Measurements from ENCODE around the gene MAMLD1.
A peak's percentile ranks its signal among the peaks of the same experiment; 100 is the strongest.

Gene MAMLD1

GRCh38 chrX:150355913-150356312 is 7.2 kb upstream of the MAMLD1 start:
- DNase-seq: no peak

- DNase-seq: no peak
Observed at GRCh38 chrX:150357790-150358189, 5.3 kb upstream of the MAMLD1 start.

- DNase-seq: no peak
Observed at GRCh38 chrX:150358651-150359050, 4.5 kb upstream of the MAMLD1 start.

- DNase-seq: no peak
Observed at GRCh38 chrX:150360331-150360730, 2.8 kb upstream of the MAMLD1 start.

- peak; percentile 23 to 51 (median 32) for DNase-seq
Observed at GRCh38 chrX:150361070-150361776, 1.9 kb upstream of the MAMLD1 start.

GRCh38 chrX:150361777-150362351 is 1.3 kb upstream of the MAMLD1 start:
- no peak for DNase-seq

GRCh38 chrX:150363561-150364346 is 637 bp downstream of the MAMLD1 start:
- DNase-seq: peak; percentile 51 to 68 (median 60)

- peak in 2 of 3 donors; percentile 14 to 45 for DNase-seq
Observed at GRCh38 chrX:150364347-150365050, 1.4 kb downstream of the MAMLD1 start.

GRCh38 chrX:150365051-150365989 is 2.2 kb downstream of the MAMLD1 start:
- peak; percentile 68 to 85 (median 71) for DNase-seq

GRCh38 chrX:150365990-150366911 is 3.1 kb downstream of the MAMLD1 start:
- peak; percentile 38 to 69 (median 64) for DNase-seq

- DNase-seq: peak; percentile 78 to 91 (median 88)
Observed at GRCh38 chrX:150366951-150367545, 3.9 kb downstream of the MAMLD1 start.

- no peak for DNase-seq
Observed at GRCh38 chrX:150370589-150371312, 7.6 kb downstream of the MAMLD1 start.

- DNase-seq: no peak
Observed at GRCh38 chrX:150371877-150372276, 8.8 kb downstream of the MAMLD1 start.

GRCh38 chrX:150372280-150372679 is 9.2 kb downstream of the MAMLD1 start:
- no peak for DNase-seq

GRCh38 chrX:150372756-150373155 is 9.6 kb downstream of the MAMLD1 start:
- DNase-seq: no peak

GRCh38 chrX:150375243-150375770 is 12.2 kb downstream of the MAMLD1 start:
- DNase-seq: no peak

- no peak for DNase-seq
Observed at GRCh38 chrX:150377005-150377404, 13.9 kb downstream of the MAMLD1 start.

- no peak for DNase-seq
Observed at GRCh38 chrX:150405006-150405405, 41.9 kb downstream of the MAMLD1 start.

GRCh38 chrX:150405576-150405975 is 42.5 kb downstream of the MAMLD1 start:
- DNase-seq: no peak
